Astrocyte of the spinal cord (primary cell): ENCODE data around the gene GFY.

Source experiments
- DNase-seq: peaks from one replicate; pipeline ENCODE4 v3.0.0; 2011; ENCODE audit warnings: low read depth, low spot score
- H3K4me3 ChIP-seq: 2 replicates; pipeline ENCODE4 v1.5.1; 2011; ENCODE audit warnings: low read depth, mild to moderate bottlenecking, low read length, moderate library complexity
- in situ Hi-C: cut with HindIII; loops from 2 replicates; pipeline ENCODE4 v1.10.0; 2017; ENCODE audit warnings: low sequenced_read_pairs
- TF ChIP-seq, protein P1 (sequence below): IDR thresholded peaks from 2 replicates; pipeline ENCODE4 v1.5.1; 2012; ENCODE audit warnings: low read depth, mild to moderate bottlenecking, low read length, inconsistent platforms

GFY gene

DNA sequence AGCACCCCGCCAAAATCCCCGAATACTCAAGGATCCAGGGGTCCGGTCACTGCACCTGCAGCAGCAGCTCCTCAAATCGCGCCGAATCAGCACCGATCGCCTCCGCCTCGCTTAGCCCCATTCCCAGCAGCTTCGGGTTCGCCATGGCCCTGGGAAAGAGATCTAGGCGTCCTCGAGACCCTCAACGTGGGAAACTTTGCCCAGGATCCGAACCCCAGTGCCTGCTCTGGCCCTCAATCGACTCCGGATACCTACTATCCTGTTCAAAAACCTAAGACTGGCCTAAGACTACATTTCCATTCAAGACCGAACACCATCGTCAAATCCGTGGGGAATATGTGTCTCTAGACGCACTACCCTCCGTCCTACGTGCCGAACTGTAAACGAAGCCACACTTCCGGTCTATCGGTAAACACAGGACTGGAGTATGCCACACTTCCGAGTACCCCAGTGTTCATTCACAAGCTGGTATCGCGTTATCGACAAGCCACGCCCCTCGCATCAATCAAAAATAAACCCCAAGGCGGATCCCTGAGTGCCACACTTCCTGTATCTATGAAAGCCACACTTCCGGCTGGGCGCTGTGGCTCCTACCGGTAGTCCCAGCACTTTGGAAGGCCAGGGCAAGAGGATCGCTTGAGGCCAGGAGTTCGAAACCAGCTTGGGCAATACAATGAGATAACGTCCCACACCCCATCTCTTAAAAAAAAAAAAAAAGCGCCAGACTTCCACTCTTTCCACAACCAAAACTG, 26.4 kb downstream of the GFY start, which contains the start of gene PIH1D1:
Gene PIH1D1 (minus strand): TSS at position 385 of the 752 bp plus-strand sequence. CDS start 240 bp downstream, at position 145.
- peak; percentile 99 for DNase-seq
- TF ChIP-seq, protein P1, sequence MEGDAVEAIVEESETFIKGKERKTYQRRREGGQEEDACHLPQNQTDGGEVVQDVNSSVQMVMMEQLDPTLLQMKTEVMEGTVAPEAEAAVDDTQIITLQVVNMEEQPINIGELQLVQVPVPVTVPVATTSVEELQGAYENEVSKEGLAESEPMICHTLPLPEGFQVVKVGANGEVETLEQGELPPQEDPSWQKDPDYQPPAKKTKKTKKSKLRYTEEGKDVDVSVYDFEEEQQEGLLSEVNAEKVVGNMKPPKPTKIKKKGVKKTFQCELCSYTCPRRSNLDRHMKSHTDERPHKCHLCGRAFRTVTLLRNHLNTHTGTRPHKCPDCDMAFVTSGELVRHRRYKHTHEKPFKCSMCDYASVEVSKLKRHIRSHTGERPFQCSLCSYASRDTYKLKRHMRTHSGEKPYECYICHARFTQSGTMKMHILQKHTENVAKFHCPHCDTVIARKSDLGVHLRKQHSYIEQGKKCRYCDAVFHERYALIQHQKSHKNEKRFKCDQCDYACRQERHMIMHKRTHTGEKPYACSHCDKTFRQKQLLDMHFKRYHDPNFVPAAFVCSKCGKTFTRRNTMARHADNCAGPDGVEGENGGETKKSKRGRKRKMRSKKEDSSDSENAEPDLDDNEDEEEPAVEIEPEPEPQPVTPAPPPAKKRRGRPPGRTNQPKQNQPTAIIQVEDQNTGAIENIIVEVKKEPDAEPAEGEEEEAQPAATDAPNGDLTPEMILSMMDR: peak; percentile 12
- H3K4me3 ChIP-seq: peak within 1 kb of the TSS; percentile 88
- in situ Hi-C loops: no loop called here

DNA sequence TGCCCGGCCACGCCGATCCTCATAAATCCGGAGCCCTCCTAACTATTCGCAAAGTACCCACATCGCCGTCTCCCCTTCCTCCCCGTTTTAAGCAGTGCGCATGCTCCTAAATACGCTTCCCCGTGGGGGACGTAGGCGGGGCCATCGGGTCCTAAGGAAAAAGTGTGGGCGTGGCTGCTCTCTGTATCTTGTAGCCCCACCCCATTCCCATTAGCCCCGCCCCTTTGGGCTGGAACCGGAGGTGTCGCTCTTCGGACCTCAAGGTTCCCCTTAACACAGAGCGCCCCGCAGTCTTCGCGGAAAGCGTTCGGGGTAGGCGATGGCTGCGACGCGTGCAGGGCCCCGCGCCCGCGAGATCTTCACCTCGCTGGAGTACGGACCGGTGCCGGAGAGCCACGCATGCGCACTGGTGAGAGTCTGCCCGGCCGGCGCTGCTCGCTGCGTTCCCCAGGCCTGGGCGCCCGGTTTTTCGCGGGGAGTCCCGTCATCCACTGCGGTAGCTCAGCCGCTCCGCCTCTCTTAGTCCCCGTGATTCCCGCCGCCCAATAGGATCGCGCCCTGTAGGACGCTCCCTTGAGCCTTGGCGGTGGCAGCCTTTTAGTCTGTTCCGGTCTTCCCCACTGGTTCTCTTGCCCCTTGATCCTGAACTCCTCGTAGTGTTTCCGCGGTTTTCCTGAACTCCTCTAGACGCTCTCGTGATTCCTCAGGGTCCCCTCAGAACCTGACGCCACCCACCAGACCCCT, 28.0 kb downstream of the GFY start, which contains the start of gene ALDH16A1:
Gene ALDH16A1 (plus strand): TSS at position 213 of the 744 bp plus-strand sequence. CDS start 107 bp downstream, at position 320.
- in situ Hi-C loops: no loop called here
- TF ChIP-seq, protein P1: no peak
- peak within 1 kb of the TSS; percentile 74 for H3K4me3 ChIP-seq
- peak; percentile 98 for DNase-seq

DNA sequence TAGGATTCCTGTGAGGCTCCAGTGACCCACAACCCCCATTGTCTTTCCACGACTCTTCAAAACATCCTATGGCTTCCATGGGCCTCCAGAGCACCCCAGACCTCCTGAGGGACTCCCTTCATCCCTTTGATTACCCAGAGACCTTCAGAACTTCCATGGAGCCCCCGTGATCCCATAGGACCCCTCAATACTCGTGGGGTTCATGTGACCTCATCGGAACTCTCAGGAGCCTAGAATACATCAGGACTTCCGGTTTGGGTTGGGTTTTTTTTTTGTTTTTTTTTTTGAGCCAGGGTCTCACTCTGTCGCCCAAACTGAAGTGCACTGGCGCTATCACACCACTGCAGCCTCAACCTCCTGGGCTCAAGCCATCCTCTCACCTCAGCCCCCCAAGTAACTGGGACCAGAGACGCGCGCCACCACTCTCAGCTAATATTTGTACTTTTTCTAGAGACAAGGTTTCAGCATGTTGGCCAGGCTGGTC, 28.6 kb downstream of the GFY start:
- H3K4me3 ChIP-seq: peak overlapping the region; percentile 74
- DNase-seq: no peak
- TF ChIP-seq, protein P1: no peak
- in situ Hi-C loops: no loop called here

DNA sequence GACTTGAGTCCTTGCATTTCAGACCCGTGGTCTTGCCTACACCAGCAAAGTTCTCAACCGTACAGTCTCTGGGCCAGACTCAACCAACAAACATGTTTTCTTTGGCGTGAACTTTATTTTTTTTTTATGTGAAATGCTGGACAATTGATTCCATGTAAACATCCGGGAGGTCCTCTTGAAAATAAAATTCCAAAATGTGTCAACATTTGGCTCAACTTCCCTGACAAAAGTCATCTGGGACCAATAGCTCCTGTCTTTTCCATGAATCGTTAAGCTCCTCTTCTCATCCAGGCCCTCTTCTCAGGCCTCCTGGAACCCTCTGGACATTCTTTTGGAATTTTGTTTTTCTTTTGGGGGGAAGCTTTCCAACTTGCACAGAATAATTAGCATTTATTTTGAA, 30.6 kb downstream of the GFY start:
- in situ Hi-C loops: no loop called here
- no peak overlapping the region for H3K4me3 ChIP-seq
- no peak for DNase-seq
- TF ChIP-seq, protein P1: no peak

DNA sequence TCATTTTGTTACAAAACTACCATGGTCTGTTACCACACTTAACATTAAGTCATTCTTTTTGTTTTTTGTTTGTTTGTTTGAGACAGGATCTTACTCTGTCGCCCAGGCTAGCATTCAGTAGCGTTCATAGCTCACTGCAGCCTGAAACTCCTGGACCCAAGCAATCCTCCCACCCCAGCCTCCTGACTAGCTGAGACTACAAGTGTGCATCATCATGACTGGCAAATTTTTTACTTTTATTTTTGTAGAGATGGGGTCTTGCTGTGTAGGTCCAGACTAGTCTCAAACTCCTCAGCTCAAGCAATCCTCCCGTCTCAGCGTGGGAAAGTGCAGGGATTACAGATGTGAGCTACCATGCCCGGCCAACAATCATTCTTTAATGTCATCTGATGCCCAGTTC, 31.1 kb downstream of the GFY start:
- TF ChIP-seq, protein P1: no peak
- no peak for DNase-seq
- no peak overlapping the region for H3K4me3 ChIP-seq
- in situ Hi-C loops: no loop called here

DNA sequence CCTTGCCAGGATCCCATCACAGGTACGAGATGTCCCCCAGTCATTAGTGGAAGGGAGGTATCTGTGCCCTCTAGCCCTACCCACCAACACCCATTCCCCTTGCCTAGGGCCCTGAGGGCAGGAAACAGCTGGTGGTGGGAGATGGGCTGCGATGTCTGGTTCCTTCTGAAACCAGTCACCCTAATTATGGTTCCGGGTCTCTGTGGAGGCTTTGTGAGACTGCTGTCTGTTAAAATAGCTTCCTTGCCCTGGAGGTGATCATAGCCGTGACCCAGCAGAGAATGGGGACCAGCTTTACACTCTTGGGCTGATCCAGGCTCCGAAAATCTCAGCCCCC, 33.3 kb downstream of the GFY start:
- no peak for DNase-seq
- H3K4me3 ChIP-seq: no peak overlapping the region
- in situ Hi-C loops: no loop called here
- TF ChIP-seq, protein P1: no peak
